ENCODE data around the gene PTGES3. TPM values are rescaled to one million over a fixed set of nuclear protein-coding genes. Genes with fewer than 3 reads are reported as not detected.

PTGES3 gene
- polyA plus RNA-seq, 3 donors = 46.1 to 232 (median 187) TPM

DNA sequence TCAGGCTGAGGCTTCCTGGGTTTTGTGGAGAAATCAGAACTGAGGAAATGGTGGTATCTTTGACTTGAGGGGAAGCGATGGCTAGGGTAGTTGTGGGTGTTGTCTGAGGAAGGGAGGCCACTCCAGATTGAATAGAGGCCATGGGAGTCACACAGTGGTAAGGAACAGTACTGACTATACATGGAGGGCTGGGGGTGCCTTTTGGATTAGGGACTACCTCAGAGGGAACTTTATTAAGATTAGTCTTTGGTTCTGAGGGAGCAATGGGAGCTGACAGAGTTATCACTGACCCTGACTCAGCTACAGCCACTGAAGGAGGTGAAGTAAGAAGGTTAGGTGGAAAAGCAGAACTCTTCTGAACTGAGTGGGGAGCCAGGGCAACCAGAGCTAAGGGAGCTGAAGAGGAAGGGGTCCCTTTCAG is 32.7 kb upstream of the PTGES3 start:
- Mint-ChIP-seq H3K27me3 (ENCODE audit: low read depth in 3 of 3) (peaks cover 0 to 2% (median 0%) of the 10 kb centered on the region in 3 donors), H3K4me3 (peak overlapping the region; percentile 66 to 77), H3K27ac (peak overlapping the region; percentile 91 to 95 (median 93)), H3K36me3 (peaks cover 44 to 51% of the 10 kb centered on the region in 2 donors), H3K9me3 (no peaks in the 10 kb centered on the region), H3K4me1 (peaks cover 74% of the 10 kb centered on the region)
- no peaks in the 10 kb centered on the region for H3K27me3 ChIP-seq (ENCODE audit: control insufficient read depth in 2 of 2, insufficient read depth in 2 of 2, low read length in 2 of 2)
- peak overlapping the region; percentile 32 for H3K9ac ChIP-seq (ENCODE audit: insufficient read depth, low read length, poor library complexity, severe bottlenecking)
- H3K9me3 ChIP-seq (replicated peaks in 1 of 2; ENCODE audit: control insufficient read depth in 1 of 2, insufficient read depth in 1 of 2, low read length in 2 of 2) = no peaks in the 10 kb centered on the region
- peak; percentile 62 to 81 (median 81) for DNase-seq
- peaks cover 93% of the 10 kb centered on the region for H3K79me2 ChIP-seq (ENCODE audit: insufficient read depth, low read length)
- no peak overlapping the region for H2AFZ ChIP-seq (ENCODE audit: insufficient read depth, low read depth, low read length, poor library complexity, severe bottlenecking)
- peaks cover 57 to 83% of the 10 kb centered on the region in 2 donors for H3K4me1 ChIP-seq (ENCODE audit: control insufficient read depth in 1 of 2, insufficient read depth in 2 of 2, low read length in 2 of 2)
- 0% methylated on average over 1 of the region's 1 CpG for WGBS (ENCODE audit: insufficient coverage)
- H4K20me1 ChIP-seq (ENCODE audit: insufficient read depth, low read length) = peaks cover 84% of the 10 kb centered on the region
- intact Hi-C loops (cut with micrococcal nuclease) = loop anchor here (5.0 to 10.0 kb wide), 2 partner anchors 73 to 76 kb away; partner anchors contain the start of gene ATP5F1B (in 2 of the 2)
- H3K4me2 ChIP-seq (replicated peaks; ENCODE audit: extremely low read depth, low read length, poor library complexity, severe bottlenecking) = peak overlapping the region; percentile 89
- H3K36me3 ChIP-seq (replicated peaks in 1 of 2; ENCODE audit: control insufficient read depth in 1 of 2, insufficient read depth in 2 of 2, low read length in 2 of 2) = peaks cover 23 to 52% of the 10 kb centered on the region in 2 donors
- peak overlapping the region in 1 of 3 experiments; percentile 98 for H3K4me3 ChIP-seq (replicated peaks in 1 of 3; ENCODE audit: low read depth in 2 of 3, low read length in 3 of 3)
- peak overlapping the region; percentile 70 to 93 for H3K27ac ChIP-seq (ENCODE audit: low read depth in 1 of 2, low read length in 2 of 2)
- TF ChIP-seq, protein P1, sequence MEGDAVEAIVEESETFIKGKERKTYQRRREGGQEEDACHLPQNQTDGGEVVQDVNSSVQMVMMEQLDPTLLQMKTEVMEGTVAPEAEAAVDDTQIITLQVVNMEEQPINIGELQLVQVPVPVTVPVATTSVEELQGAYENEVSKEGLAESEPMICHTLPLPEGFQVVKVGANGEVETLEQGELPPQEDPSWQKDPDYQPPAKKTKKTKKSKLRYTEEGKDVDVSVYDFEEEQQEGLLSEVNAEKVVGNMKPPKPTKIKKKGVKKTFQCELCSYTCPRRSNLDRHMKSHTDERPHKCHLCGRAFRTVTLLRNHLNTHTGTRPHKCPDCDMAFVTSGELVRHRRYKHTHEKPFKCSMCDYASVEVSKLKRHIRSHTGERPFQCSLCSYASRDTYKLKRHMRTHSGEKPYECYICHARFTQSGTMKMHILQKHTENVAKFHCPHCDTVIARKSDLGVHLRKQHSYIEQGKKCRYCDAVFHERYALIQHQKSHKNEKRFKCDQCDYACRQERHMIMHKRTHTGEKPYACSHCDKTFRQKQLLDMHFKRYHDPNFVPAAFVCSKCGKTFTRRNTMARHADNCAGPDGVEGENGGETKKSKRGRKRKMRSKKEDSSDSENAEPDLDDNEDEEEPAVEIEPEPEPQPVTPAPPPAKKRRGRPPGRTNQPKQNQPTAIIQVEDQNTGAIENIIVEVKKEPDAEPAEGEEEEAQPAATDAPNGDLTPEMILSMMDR (IDR thresholded peaks at IDR 0.05) = no peak

DNA sequence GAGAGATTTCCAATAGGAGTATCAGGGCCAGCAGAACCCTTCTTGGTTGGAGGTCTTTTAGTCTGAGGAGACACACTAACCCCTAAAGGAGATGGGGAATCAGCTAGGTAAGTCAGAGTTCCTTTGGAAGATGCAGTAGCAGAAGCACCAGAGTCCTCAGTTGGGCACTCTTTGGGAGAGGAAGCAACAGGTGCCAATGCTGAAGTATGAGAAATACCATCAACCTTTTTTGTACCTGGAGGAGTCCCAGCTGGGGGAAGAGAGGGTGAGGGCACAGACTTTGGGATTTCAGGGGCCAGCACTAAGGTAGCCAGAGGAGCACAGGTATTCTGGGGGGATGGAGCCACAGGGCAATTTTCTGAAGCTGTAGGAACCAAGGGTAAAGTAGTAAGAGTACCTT is 31.0 kb upstream of the PTGES3 start:
- intact Hi-C loops (cut with micrococcal nuclease) = no loop called here
- Histone ChIP-seq H3K27ac (ENCODE audit: low read depth in 1 of 2, low read length in 2 of 2) (peak overlapping the region in 1 of 2 donors; percentile 93), H4K20me1 (ENCODE audit: insufficient read depth, low read length) (peaks cover 97% of the 10 kb centered on the region), H3K4me3 (replicated peaks in 1 of 3; ENCODE audit: low read depth in 2 of 3, low read length in 3 of 3) (no peak overlapping the region), H3K9ac (ENCODE audit: insufficient read depth, low read length, poor library complexity, severe bottlenecking) (no peak overlapping the region), H3K9me3 (replicated peaks in 1 of 2; ENCODE audit: control insufficient read depth in 1 of 2, insufficient read depth in 1 of 2, low read length in 2 of 2) (no peaks in the 10 kb centered on the region), H3K27me3 (ENCODE audit: control insufficient read depth in 2 of 2, insufficient read depth in 2 of 2, low read length in 2 of 2) (no peaks in the 10 kb centered on the region), H3K79me2 (ENCODE audit: insufficient read depth, low read length) (peaks cover 99% of the 10 kb centered on the region), H3K4me2 (replicated peaks; ENCODE audit: extremely low read depth, low read length, poor library complexity, severe bottlenecking) (peak overlapping the region; percentile 0), H3K36me3 (replicated peaks in 1 of 2; ENCODE audit: control insufficient read depth in 1 of 2, insufficient read depth in 2 of 2, low read length in 2 of 2) (peaks cover 40 to 69% of the 10 kb centered on the region in 2 donors), H3K4me1 (ENCODE audit: control insufficient read depth in 1 of 2, insufficient read depth in 2 of 2, low read length in 2 of 2) (peaks cover 54 to 76% of the 10 kb centered on the region in 2 donors), H2AFZ (ENCODE audit: insufficient read depth, low read depth, low read length, poor library complexity, severe bottlenecking) (no peak overlapping the region)
- Mint-ChIP-seq H3K36me3 (peaks cover 59 to 67% of the 10 kb centered on the region in 2 donors), H3K4me3 (peak overlapping the region in 1 of 2 donors; percentile 27), H3K4me1 (peaks cover 77% of the 10 kb centered on the region), H3K27me3 (ENCODE audit: low read depth in 3 of 3) (peaks cover 0 to 2% (median 0%) of the 10 kb centered on the region in 3 donors), H3K9me3 (no peaks in the 10 kb centered on the region), H3K27ac (peak overlapping the region; percentile 41 to 95 (median 91))
- TF ChIP-seq, protein P1 (IDR thresholded peaks at IDR 0.05) = no peak
- no peak for DNase-seq
